H9 (cell line): ENCODE measurements around the gene GNPAT. TPM values are rescaled to one million over a fixed set of nuclear protein-coding genes. Genes with fewer than 3 reads are reported as not detected.

Experiments
- DNase-seq: peaks from one replicate; pipeline ENCODE4 v3.0.0-alpha.2; 2017
- H2AFZ ChIP-seq: one replicate; pipeline ENCODE4 v1.6.1; 2013; ENCODE audit warnings: mild to moderate bottlenecking, low read length, control low read depth, moderate library complexity
- H2AK5ac ChIP-seq: 2 replicates; pipeline ENCODE4 v1.6.1; 2013; ENCODE audit warnings: low read length, control low read depth, mixed read lengths; ENCODE audit not compliant: insufficient read length
- H2BK120ac ChIP-seq: one replicate; pipeline ENCODE4 v1.6.1; 2013; ENCODE audit warnings: low read depth, mild to moderate bottlenecking, low read length, control low read depth, inconsistent platforms; ENCODE audit not compliant: poor library complexity, severe bottlenecking
- H2BK12ac ChIP-seq: 2 replicates; pipeline ENCODE4 v1.6.1; 2013; ENCODE audit warnings: low read length, control low read depth, mixed read lengths, low read depth; ENCODE audit not compliant: insufficient read length
- H2BK15ac ChIP-seq: 2 replicates; pipeline ENCODE4 v1.6.1; 2013; ENCODE audit warnings: low read depth, low read length, control low read depth
- H2BK20ac ChIP-seq: one replicate; pipeline ENCODE4 v1.6.1; 2013; ENCODE audit warnings: low read depth, mild to moderate bottlenecking, low read length, control low read depth, inconsistent platforms; ENCODE audit not compliant: poor library complexity, severe bottlenecking
- H2BK5ac ChIP-seq: 2 replicates; pipeline ENCODE4 v1.6.1; 2013; ENCODE audit warnings: low read length, control low read depth, mixed read lengths; ENCODE audit not compliant: insufficient read length
- H3K14ac ChIP-seq: 2 replicates; pipeline ENCODE4 v1.6.1; 2013; ENCODE audit warnings: low read length, control low read depth; ENCODE audit not compliant: insufficient read depth
- H3K18ac ChIP-seq: 2 replicates; pipeline ENCODE4 v1.6.1; 2013; ENCODE audit warnings: low read depth, mild to moderate bottlenecking, mixed read lengths, low read length, control low read depth; ENCODE audit not compliant: insufficient read length
- H3K23ac ChIP-seq: 2 replicates; pipeline ENCODE4 v1.6.1; 2013; ENCODE audit warnings: low read length, control low read depth, mixed read lengths, low read depth; ENCODE audit not compliant: insufficient read length
- H3K23me2 ChIP-seq: 2 replicates; pipeline ENCODE4 v1.6.1; 2013; ENCODE audit warnings: low read depth, mild to moderate bottlenecking, mixed read lengths, low read length, control low read depth; ENCODE audit not compliant: insufficient read length, poor library complexity, severe bottlenecking
- H3K27ac ChIP-seq: 2 replicates; pipeline ENCODE4 v1.5.1; 2013; ENCODE audit warnings: low read length, control low read depth, mixed read lengths, low read depth; ENCODE audit not compliant: insufficient read length
- H3K27me3 ChIP-seq: 2 replicates; pipeline ENCODE4 v1.6.1; 2013; ENCODE audit warnings: low read length, control low read depth, inconsistent platforms; ENCODE audit not compliant: insufficient read depth
- H3K4ac ChIP-seq: 2 replicates; pipeline ENCODE4 v1.6.1; 2013; ENCODE audit warnings: low read depth, mild to moderate bottlenecking, control low read depth, inconsistent platforms, low read length, moderate library complexity
- H3K4me1 ChIP-seq: 2 replicates; pipeline ENCODE4 v1.6.1; 2013; ENCODE audit warnings: low read length, control low read depth, inconsistent platforms; ENCODE audit not compliant: insufficient read depth
- H3K4me2 ChIP-seq: 2 replicates; pipeline ENCODE4 v1.6.1; 2013; ENCODE audit warnings: low read length, control low read depth, mixed read lengths; ENCODE audit not compliant: insufficient read length, insufficient read depth
- H3K56ac ChIP-seq: 2 replicates; pipeline ENCODE4 v1.6.1; 2013; ENCODE audit warnings: low read depth, mild to moderate bottlenecking, mixed read lengths, low read length, control low read depth; ENCODE audit not compliant: insufficient read length
- H3K79me1 ChIP-seq: 2 replicates; pipeline ENCODE4 v1.6.1; 2013; ENCODE audit warnings: low read depth, mild to moderate bottlenecking, moderate library complexity, low read length, control low read depth, inconsistent platforms; ENCODE audit not compliant: insufficient read depth, poor library complexity, severe bottlenecking
- H3K79me2 ChIP-seq: 2 replicates; pipeline ENCODE4 v1.6.1; 2013; ENCODE audit warnings: low read length, control low read depth, inconsistent platforms; ENCODE audit not compliant: insufficient read depth
- H3K9ac ChIP-seq: 2 replicates; pipeline ENCODE4 v1.6.1; 2013; ENCODE audit warnings: low read length, control low read depth, mixed read lengths; ENCODE audit not compliant: insufficient read length; ENCODE audit errors: extremely low read depth
- H3K9me3 ChIP-seq: one replicate; pipeline ENCODE4 v1.6.1; 2013; ENCODE audit warnings: low read depth, low read length, inconsistent platforms; ENCODE audit not compliant: control insufficient read depth
- H3T11ph ChIP-seq: one replicate; pipeline ENCODE4 v1.6.1; 2013; ENCODE audit warnings: mild to moderate bottlenecking, low read length, control low read depth, inconsistent platforms
- H4K20me1 ChIP-seq: one replicate; pipeline ENCODE4 v1.6.1; 2013; ENCODE audit not compliant: control insufficient read depth, insufficient read length, insufficient read depth
- H4K5ac ChIP-seq: 2 replicates; pipeline ENCODE4 v1.6.1; 2013; ENCODE audit warnings: low read depth, mild to moderate bottlenecking, mixed read lengths, low read length, control low read depth; ENCODE audit not compliant: insufficient read length
- H4K8ac ChIP-seq: replicated peaks from 2 replicates; pipeline ENCODE4 v1.6.1; 2013; ENCODE audit warnings: low read length, control low read depth, mixed read lengths, low read depth; ENCODE audit not compliant: insufficient read length
- H4K91ac ChIP-seq: 2 replicates; pipeline ENCODE4 v1.6.1; 2013; ENCODE audit warnings: low read depth, mild to moderate bottlenecking, moderate library complexity, mixed read lengths, low read length, control low read depth; ENCODE audit not compliant: insufficient read length
- H3K27ac Mint-ChIP-seq, 3 experiments: 2 replicates in 2 of 3; 3 replicates in 1 of 3; pipeline ENCODE4 v1.8.0; 2020 to 2021; ENCODE audit warnings: mixed read lengths in 3 of 3, mild to moderate bottlenecking in 1 of 3, moderate library complexity in 1 of 3
- H3K27me3 Mint-ChIP-seq: 2 replicates; pipeline ENCODE4 v1.8.0; 2021; ENCODE audit warnings: low read depth, mild to moderate bottlenecking, moderate library complexity, mixed read lengths
- H3K36me3 Mint-ChIP-seq, 3 experiments: 2 replicates in 2 of 3; 3 replicates in 1 of 3; pipeline ENCODE4 v1.8.0; 2020 to 2021; ENCODE audit warnings: low read depth in 3 of 3, mixed read lengths in 3 of 3; ENCODE audit not compliant: insufficient read depth in 1 of 3
- H3K4me1 Mint-ChIP-seq, 2 experiments: 2 replicates each; pipeline ENCODE4 v1.8.0; 2020; ENCODE audit warnings: mixed read lengths in 2 of 2
- H3K4me3 Mint-ChIP-seq, 2 experiments: 2 replicates in 1 of 2; 3 replicates in 1 of 2; pipeline ENCODE4 v1.8.0; 2020 to 2021; ENCODE audit warnings: mild to moderate bottlenecking in 2 of 2, mixed read lengths in 2 of 2, moderate library complexity in 1 of 2
- H3K9me3 Mint-ChIP-seq, 2 experiments: 2 replicates in 1 of 2; 3 replicates in 1 of 2; pipeline ENCODE4 v1.8.0; 2020; ENCODE audit warnings: mild to moderate bottlenecking in 2 of 2, mixed read lengths in 2 of 2, moderate library complexity in 1 of 2
- CTCF ChIP-seq: fragments of 200-600 bp; sonication (generic); conservative IDR thresholded peaks from 3 replicates; pipeline ENCODE4 v1.8.0; 2021; ENCODE audit warnings: antibody characterized with exemption, mild to moderate bottlenecking
- WGBS: extraction: QIAGEN DNeasy Blood & Tissue Kit; methylation state at CpG from one replicate; pipeline ENCODE4 v1.1.7; 2013; ENCODE audit warnings: missing lambda C conversion rate, low lambda C conversion rate, mixed read lengths; ENCODE audit not compliant: insufficient read length; ENCODE audit errors: extremely low coverage; 5-methylcytosine and 5-hydroxymethylcytosine counted together
- total RNA-seq: library from RNA; stranded (reverse); gene quantifications from 2 replicates; pipeline ENCODE4 v1.2.1, GENCODE V29; 2021

The GNPAT gene
- total RNA-seq, 1 experiment from 2014 or later: 38.1 TPM

GRCh38 chr1:231235526-231236207 is 5.3 kb upstream of the GNPAT start:
- peaks cover 5% of the 10 kb centered on the region for H3K23me2 ChIP-seq
- H2AFZ ChIP-seq: no peak overlapping the region
- Mint-ChIP-seq H3K9me3 (no peaks in the 10 kb centered on the region), H3K27ac (no peak overlapping the region), H3K4me3 (no peak overlapping the region), H3K36me3 (peaks cover 0 to 19% (median 15%) of the 10 kb centered on the region in 3 experiments; a peak in 4 of 7 replicates), H3K4me1 (peaks cover 5 to 6% of the 10 kb centered on the region in 2 experiments), H3K27me3 (no peaks in the 10 kb centered on the region)
- no peak for DNase-seq
- H4K91ac ChIP-seq: no peak overlapping the region
- H2BK15ac ChIP-seq: no peak overlapping the region
- H3K9me3 ChIP-seq: no peaks in the 10 kb centered on the region
- H2BK120ac ChIP-seq: no peak overlapping the region
- H3K27ac ChIP-seq: no peak overlapping the region
- no peak overlapping the region for H3K56ac ChIP-seq
- H2BK20ac ChIP-seq: no peak overlapping the region
- no peak overlapping the region for H2BK12ac ChIP-seq
- no peaks in the 10 kb centered on the region for H3K27me3 ChIP-seq
- H3K79me2 ChIP-seq: no peaks in the 10 kb centered on the region
- H3K79me1 ChIP-seq: no peaks in the 10 kb centered on the region
- no peak overlapping the region for H3K14ac ChIP-seq
- no peak overlapping the region for H3K4ac ChIP-seq
- H3T11ph ChIP-seq: no peak overlapping the region
- H3K23ac ChIP-seq: no peak overlapping the region
- H3K18ac ChIP-seq: no peak overlapping the region
- H4K5ac ChIP-seq: no peak overlapping the region
- TF ChIP-seq CTCF: no peak
- no peak overlapping the region for H2BK5ac ChIP-seq
- no peak overlapping the region for H3K9ac ChIP-seq
- H4K20me1 ChIP-seq: no peaks in the 10 kb centered on the region
- no CpG with 5 or more reads among the region's 3 CpGs for WGBS
- H4K8ac ChIP-seq: no peak overlapping the region
- H2AK5ac ChIP-seq: no peak overlapping the region
- H3K4me2 ChIP-seq: no peak overlapping the region
- H3K4me1 ChIP-seq: no peaks in the 10 kb centered on the region
